GM23248 (cell line): ENCODE results near the gene STON2. TPM values are rescaled to one million over a fixed set of nuclear protein-coding genes. Genes with fewer than 3 reads are reported as not detected.

Source experiments
- DNase-seq: peaks from one replicate; pipeline ENCODE4 v3.0.0-alpha.2; 2015
- H2AFZ ChIP-seq: fragments of 200-600 bp; sonication (generic); 2 replicates; pipeline ENCODE4 v1.6.1; 2016; ENCODE audit warnings: antibody characterized with exemption
- H3F3A ChIP-seq: fragments of 200-600 bp; sonication (generic); 2 replicates; pipeline ENCODE4 v1.6.1; 2016; ENCODE audit warnings: mild to moderate bottlenecking, antibody characterized with exemption, mixed run types; ENCODE audit not compliant: insufficient read depth
- H3K27ac ChIP-seq: fragments of 200-600 bp; sonication (generic); 2 replicates; pipeline ENCODE4 v1.5.1; 2016; ENCODE audit warnings: mild to moderate bottlenecking
- H3K27me3 ChIP-seq: fragments of 200-600 bp; sonication (generic); replicated peaks from 2 replicates; pipeline ENCODE4 v1.6.1; 2016; ENCODE audit warnings: mild to moderate bottlenecking; ENCODE audit not compliant: insufficient read depth
- H3K36me3 ChIP-seq: fragments of 200-600 bp; sonication (generic); 2 replicates; pipeline ENCODE4 v1.6.1; 2016; ENCODE audit warnings: low read depth, mild to moderate bottlenecking
- H3K4me1 ChIP-seq: fragments of 200-600 bp; sonication (generic); 2 replicates; pipeline ENCODE4 v1.6.1; 2016; ENCODE audit warnings: mild to moderate bottlenecking; ENCODE audit not compliant: insufficient read depth
- H3K4me2 ChIP-seq: fragments of 200-600 bp; sonication (generic); one replicate; pipeline ENCODE4 v1.6.1; 2016; ENCODE audit warnings: mild to moderate bottlenecking; ENCODE audit not compliant: unreplicated experiment
- H3K4me3 ChIP-seq: fragments of 200-600 bp; sonication (generic); 2 replicates; pipeline ENCODE4 v1.5.1; 2016; ENCODE audit warnings: mild to moderate bottlenecking
- H3K79me2 ChIP-seq: fragments of 200-600 bp; sonication (generic); 2 replicates; pipeline ENCODE4 v1.6.1; 2016; ENCODE audit warnings: mild to moderate bottlenecking; ENCODE audit not compliant: insufficient read depth
- H3K9ac ChIP-seq: fragments of 200-600 bp; sonication (generic); 2 replicates; pipeline ENCODE4 v1.6.1; 2016; ENCODE audit warnings: mild to moderate bottlenecking
- H3K9me2 ChIP-seq: fragments of 200-600 bp; sonication (generic); 2 replicates; pipeline ENCODE4 v1.6.1; 2016; ENCODE audit warnings: mixed run types, mild to moderate bottlenecking, moderate library complexity; ENCODE audit not compliant: insufficient read depth
- H3K9me3 ChIP-seq: fragments of 200-600 bp; sonication (generic); one replicate; pipeline ENCODE4 v1.6.1; 2017; ENCODE audit warnings: low read depth
- H4K20me1 ChIP-seq: fragments of 200-600 bp; sonication (generic); 2 replicates; pipeline ENCODE4 v1.6.0; 2016; ENCODE audit not compliant: insufficient read depth
- EZH2 ChIP-seq: fragments of 200-600 bp; sonication (generic); IDR thresholded peaks from 2 replicates; pipeline ENCODE4 v1.6.1; 2018; ENCODE audit warnings: antibody characterized with exemption, mild to moderate bottlenecking; ENCODE audit not compliant: insufficient read depth, poor library complexity, severe bottlenecking
- EZH2phosphoT487 ChIP-seq: fragments of 200-600 bp; sonication (generic); IDR thresholded peaks from 2 replicates; pipeline ENCODE4 v1.6.1; 2018; ENCODE audit warnings: antibody characterized with exemption, moderate library complexity, mild to moderate bottlenecking, low read depth; ENCODE audit not compliant: insufficient read depth
- WGBS, 2 experiments: methylation state at CpG; one replicate each; pipeline ENCODE4 v1.1.6; 2015 to 2017; ENCODE audit warnings: low lambda C conversion rate in 2 of 2, low coverage in 1 of 2; ENCODE audit errors: missing lambda C conversion rate in 2 of 2; 5-methylcytosine and 5-hydroxymethylcytosine counted together
- in situ Hi-C: fragments of 300-500 bp; cut with MboI; formaldehyde crosslinking; loops from 2 replicates; pipeline ENCODE4 v1.15.0; 2020
- polyA plus RNA-seq: library from polyadenylated mRNA; unstranded; fragments of >200 nt; fragmentation: Nextera tagmentation; extraction: Ambion mirVana; gene quantifications from 2 replicates; pipeline ENCODE4 v1.2.1, GENCODE V29; 2016
- total RNA-seq: library from RNA; depleted of rRNA; stranded (reverse); fragments of >200 nt; shearing (Covaris generic); gene quantifications from 2 replicates; pipeline ENCODE4 v1.2.3, GENCODE V29; 2014

Gene STON2
- total and polyA plus RNA-seq, 2 experiments from 2014 or later: 0.14 TPM; not detected in 1

DNA sequence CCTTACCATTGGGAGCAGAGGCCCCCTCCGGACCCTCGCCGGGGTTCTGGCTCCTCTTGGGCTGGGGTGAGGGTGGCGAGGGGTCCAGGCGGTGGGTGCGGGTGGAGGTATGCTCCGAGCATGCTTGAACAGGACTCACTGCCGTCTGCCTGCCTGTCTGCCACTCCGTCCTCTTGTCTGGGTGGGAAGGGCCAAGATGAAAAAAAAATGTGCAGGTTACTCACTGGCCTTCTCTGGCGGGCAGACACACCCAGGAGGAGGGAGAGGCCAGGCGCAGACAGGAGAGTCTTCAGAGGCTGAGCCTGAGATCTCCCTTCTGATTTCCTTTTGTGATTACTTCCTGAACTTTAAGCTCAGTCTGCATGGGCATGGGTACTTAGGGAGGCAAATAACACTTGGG, 76.1 kb downstream of the STON2 start:
- Histone ChIP-seq H3K4me1 (no peaks in the 10 kb centered on the region), H3K9me3 (no peaks in the 10 kb centered on the region), H3K9ac (no peak overlapping the region), H3K36me3 (no peaks in the 10 kb centered on the region), H3K79me2 (no peaks in the 10 kb centered on the region), H3K27me3 (peaks cover 11% of the 10 kb centered on the region), H3K9me2 (no peaks in the 10 kb centered on the region), H3F3A (no peaks in the 10 kb centered on the region), H3K27ac (no peak overlapping the region), H3K4me3 (no peak overlapping the region), H2AFZ (no peak overlapping the region), H3K4me2 (no peak overlapping the region), H4K20me1 (no peaks in the 10 kb centered on the region)
- DNase-seq: no peak
- 49 to 60% methylated on average over 11 of the region's 11 CpGs for WGBS, 2 experiments
- in situ Hi-C loops: no loop called here
- TF ChIP-seq EZH2 (no peak), EZH2phosphoT487 (no peak)

GRCh38 chr14:81323093-81323492, 77.0 kb downstream of the STON2 start:
- no peaks in the 10 kb centered on the region for H3K4me1 ChIP-seq
- 73 to 75% methylated on average over 2 of the region's 2 CpGs for WGBS, 2 experiments
- TF ChIP-seq EZH2phosphoT487 (no peak), EZH2 (no peak)
- peaks cover 11% of the 10 kb centered on the region for H3K27me3 ChIP-seq
- no peak overlapping the region for H3K27ac ChIP-seq
- H4K20me1 ChIP-seq: no peaks in the 10 kb centered on the region
- H3K4me3 ChIP-seq: no peak overlapping the region
- H3K9ac ChIP-seq: no peak overlapping the region
- in situ Hi-C loops: no loop called here
- H3K4me2 ChIP-seq: no peak overlapping the region
- H2AFZ ChIP-seq: no peak overlapping the region
- H3F3A ChIP-seq: no peaks in the 10 kb centered on the region
- no peaks in the 10 kb centered on the region for H3K9me3 ChIP-seq
- H3K9me2 ChIP-seq: no peaks in the 10 kb centered on the region
- no peak for DNase-seq
- H3K36me3 ChIP-seq: no peaks in the 10 kb centered on the region
- H3K79me2 ChIP-seq: no peaks in the 10 kb centered on the region

GRCh38 chr14:81319946-81320345, 80.2 kb downstream of the STON2 start:
- no peaks in the 10 kb centered on the region for H3F3A ChIP-seq
- H4K20me1 ChIP-seq: no peaks in the 10 kb centered on the region
- no peaks in the 10 kb centered on the region for H3K9me3 ChIP-seq
- no peak for DNase-seq
- no peak overlapping the region for H3K4me2 ChIP-seq
- no peaks in the 10 kb centered on the region for H3K36me3 ChIP-seq
- in situ Hi-C loops: no loop called here
- WGBS, 2 experiments: 67 to 68% methylated on average over 3 of the region's 3 CpGs
- no peak overlapping the region for H3K9ac ChIP-seq
- H3K27me3 ChIP-seq: peaks cover 11% of the 10 kb centered on the region
- H3K27ac ChIP-seq: no peak overlapping the region
- TF ChIP-seq EZH2: no peak
- TF ChIP-seq EZH2phosphoT487: no peak
- no peaks in the 10 kb centered on the region for H3K9me2 ChIP-seq
- H3K4me1 ChIP-seq: no peaks in the 10 kb centered on the region
- no peak overlapping the region for H3K4me3 ChIP-seq
- H2AFZ ChIP-seq: no peak overlapping the region
- H3K79me2 ChIP-seq: no peaks in the 10 kb centered on the region

GRCh38 chr14:81319314-81319713, 80.8 kb downstream of the STON2 start:
- Histone ChIP-seq H3K27ac (no peak overlapping the region), H3K4me3 (no peak overlapping the region), H3K4me1 (no peaks in the 10 kb centered on the region), H3K9me2 (no peaks in the 10 kb centered on the region), H3K9ac (no peak overlapping the region), H3K9me3 (no peaks in the 10 kb centered on the region), H3K4me2 (no peak overlapping the region), H3F3A (no peaks in the 10 kb centered on the region), H4K20me1 (no peaks in the 10 kb centered on the region), H3K36me3 (no peaks in the 10 kb centered on the region), H3K79me2 (no peaks in the 10 kb centered on the region), H3K27me3 (peaks cover 4% of the 10 kb centered on the region), H2AFZ (no peak overlapping the region)
- in situ Hi-C loops: no loop called here
- 72 to 79% methylated on average over 2 of the region's 2 CpGs for WGBS, 2 experiments
- DNase-seq: no peak
- TF ChIP-seq EZH2phosphoT487 (no peak), EZH2 (no peak)

DNA sequence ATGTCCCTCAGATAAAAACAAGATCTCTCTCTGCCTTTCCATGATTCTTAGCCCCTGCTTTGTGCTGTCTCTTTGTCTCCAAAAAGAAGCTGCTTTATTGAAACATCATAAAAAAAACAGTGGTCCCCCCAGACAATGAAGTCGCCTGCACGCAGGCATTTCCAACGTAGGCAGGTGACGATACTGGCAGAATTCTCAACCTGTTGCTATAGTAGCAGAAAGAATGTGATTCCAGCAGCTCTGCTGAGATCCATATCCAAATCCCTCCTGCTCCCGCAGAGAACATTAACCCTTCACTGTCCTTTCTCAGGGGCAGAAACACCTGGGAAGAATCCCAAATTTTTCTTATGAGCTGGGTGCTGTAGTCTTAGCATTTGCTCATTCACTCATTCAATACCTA, 84.8 kb downstream of the STON2 start:
- Histone ChIP-seq H4K20me1 (no peaks in the 10 kb centered on the region), H3K9me2 (no peaks in the 10 kb centered on the region), H3K27me3 (0 out of 2 replicates have a peak, but pooled peaks cover 9% of the 10 kb centered on the region), H3K27ac (no peak overlapping the region), H3K9me3 (no peaks in the 10 kb centered on the region), H3K36me3 (no peaks in the 10 kb centered on the region), H3K9ac (no peak overlapping the region), H3K4me2 (no peak overlapping the region), H3F3A (no peaks in the 10 kb centered on the region), H3K4me1 (no peaks in the 10 kb centered on the region), H3K4me3 (no peak overlapping the region), H2AFZ (no peak overlapping the region), H3K79me2 (no peaks in the 10 kb centered on the region)
- DNase-seq: no peak
- WGBS, 2 experiments: 20 to 23% methylated on average over 5 of the region's 5 CpGs
- TF ChIP-seq EZH2phosphoT487 (no peak), EZH2 (no peak)
- in situ Hi-C loops: no loop called here
